RWPE2 (cell line): ENCODE data around the gene CEACAM19.
"Not testable (repeated sequence)": the region's sequence is repeated elsewhere in the genome, so short reads cannot be mapped to it uniquely, and the experiment has no call there.

Source experiments
- ATAC-seq: fragments of 200-7000 bp; cut with Tn5 transposase; 3 replicates; pipeline ENCODE4 v1.9.1; 2021; ENCODE audit warnings: low read depth
- DNase-seq: peaks from one replicate; pipeline ENCODE4 v3.0.0-alpha.2; 2020; ENCODE audit warnings: low spot score
- H3K27ac ChIP-seq: fragments of 450-650 bp; 2 replicates; pipeline ENCODE4 v1.5.1; 2017; ENCODE audit warnings: mild to moderate bottlenecking; ENCODE audit not compliant: poor library complexity, severe bottlenecking
- H3K27me3 ChIP-seq: fragments of 250-450 bp; sonication (Bioruptor Pico); 2 replicates; pipeline ENCODE4 v1.5.1; 2021; ENCODE audit warnings: mild to moderate bottlenecking, moderate library complexity; ENCODE audit not compliant: insufficient read depth, poor library complexity, severe bottlenecking
- H3K36me3 ChIP-seq: fragments of 250-450 bp; sonication (Bioruptor Pico); 2 replicates; pipeline ENCODE4 v1.5.1; 2020; ENCODE audit warnings: low read depth, mild to moderate bottlenecking, moderate library complexity
- H3K4me1 ChIP-seq: fragments of 250-450 bp; sonication (Bioruptor Pico); 2 replicates; pipeline ENCODE4 v1.5.1; 2021; ENCODE audit warnings: mild to moderate bottlenecking, moderate library complexity; ENCODE audit not compliant: insufficient read depth, poor library complexity, severe bottlenecking
- H3K4me3 ChIP-seq: fragments of 250-450 bp; sonication (Bioruptor Pico); 2 replicates; pipeline ENCODE4 v1.5.1; 2021; ENCODE audit warnings: mild to moderate bottlenecking, moderate library complexity; ENCODE audit not compliant: severe bottlenecking
- H3K9me3 ChIP-seq: fragments of 250-450 bp; sonication (Bioruptor Pico); 2 replicates; pipeline ENCODE4 v1.5.1; 2021; ENCODE audit warnings: mild to moderate bottlenecking, moderate library complexity; ENCODE audit not compliant: severe bottlenecking
- CTCF ChIP-seq: fragments of 450-650 bp; IDR thresholded peaks from one replicate; pipeline ENCODE4 v1.5.1; 2017; ENCODE audit warnings: mild to moderate bottlenecking, moderate library complexity; ENCODE audit not compliant: poor library complexity, severe bottlenecking

CEACAM19 gene

GRCh38 chr19:44719262-44719701 lies 48.0 kb downstream of the CEACAM19 start:
- no peak for TF ChIP-seq CTCF
- no peak overlapping the region for H3K27ac ChIP-seq
- H3K36me3 ChIP-seq = no peaks in the 10 kb centered on the region
- ATAC-seq (no peak), DNase-seq (no peak)
- peaks cover 10% of the 10 kb centered on the region for H3K4me1 ChIP-seq
- no peaks in the 10 kb centered on the region for H3K27me3 ChIP-seq
- peaks cover 2% of the 10 kb centered on the region for H3K9me3 ChIP-seq
- H3K4me3 ChIP-seq = no peak overlapping the region

GRCh38 chr19:44720396-44720795 lies 49.1 kb downstream of the CEACAM19 start:
- H3K4me3 ChIP-seq, H3K27ac ChIP-seq, H3K36me3 ChIP-seq, H3K9me3 ChIP-seq, H3K27me3 ChIP-seq, DNase-seq, ATAC-seq: not testable (repeated sequence)
- H3K4me1 ChIP-seq = peaks cover 16% of the 10 kb centered on the region

- H3K27ac ChIP-seq = no peak overlapping the region
- H3K27me3 ChIP-seq = no peaks in the 10 kb centered on the region
- H3K4me1 ChIP-seq = peaks cover 16% of the 10 kb centered on the region
- no peak for TF ChIP-seq CTCF
- H3K9me3 ChIP-seq = no peaks in the 10 kb centered on the region
- no peaks in the 10 kb centered on the region for H3K36me3 ChIP-seq
- no peak for ATAC-seq
- DNase-seq = no peak
- no peak overlapping the region for H3K4me3 ChIP-seq
Observed at GRCh38 chr19:44720945-44721344, 49.7 kb downstream of the CEACAM19 start.

GRCh38 chr19:44721369-44721768 lies 50.1 kb downstream of the CEACAM19 start:
- DNase-seq, H3K27me3 ChIP-seq, H3K27ac ChIP-seq, H3K4me3 ChIP-seq, ATAC-seq, H3K9me3 ChIP-seq, H3K36me3 ChIP-seq: not testable (repeated sequence)
- peaks cover 16% of the 10 kb centered on the region for H3K4me1 ChIP-seq

DNA sequence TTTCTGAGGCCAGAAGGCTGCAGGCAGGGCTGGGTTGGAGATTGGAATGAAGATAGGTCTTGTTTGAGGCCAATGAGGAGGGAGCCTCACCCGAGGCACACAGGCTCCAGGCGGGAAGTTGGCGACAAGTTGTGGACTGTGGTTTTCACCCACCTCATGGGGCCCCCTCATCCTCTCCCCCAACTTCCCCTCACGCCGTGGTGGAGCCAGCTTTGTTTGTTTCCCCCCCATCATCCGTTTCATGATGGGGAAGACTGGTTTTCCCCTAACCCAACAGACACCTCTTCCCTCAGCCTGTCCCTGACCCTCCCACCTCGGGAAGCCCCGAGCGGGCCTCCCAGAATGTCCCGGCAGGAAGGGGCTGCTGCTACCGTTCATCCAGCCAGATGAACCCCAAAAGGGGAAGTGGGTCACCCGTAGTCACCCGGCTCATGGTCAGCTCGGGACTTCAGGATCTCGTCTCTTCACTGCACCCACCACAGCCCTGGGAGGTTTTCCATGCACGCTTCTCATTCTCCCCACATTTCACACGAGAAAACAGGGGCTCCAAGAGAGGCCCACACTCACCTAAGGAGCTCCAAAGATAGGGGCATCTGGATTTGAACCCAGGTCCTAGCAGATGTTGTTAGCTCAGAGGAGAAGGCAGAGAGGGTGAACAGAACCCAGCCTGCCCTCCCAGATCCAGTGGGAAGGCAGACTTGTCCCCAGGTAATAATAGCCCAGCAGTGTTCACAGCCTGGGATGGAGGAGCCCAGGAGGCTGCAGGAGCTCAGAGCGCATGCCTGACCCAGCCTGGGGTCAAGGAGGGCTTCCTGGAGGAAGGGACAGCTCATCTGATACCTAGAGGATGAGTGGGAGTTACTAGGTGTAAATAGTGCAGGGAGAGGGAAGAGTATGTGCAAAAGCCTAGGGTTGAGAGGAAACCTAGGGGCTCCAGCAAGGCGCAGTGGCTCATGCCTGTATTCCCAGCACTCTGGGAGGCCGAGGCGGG lies 51.1 kb downstream of the CEACAM19 start:
- Histone ChIP-seq H3K9me3 (no peaks in the 10 kb centered on the region), H3K4me1 (peaks cover 16% of the 10 kb centered on the region), H3K4me3 (no peak overlapping the region), H3K27me3 (no peaks in the 10 kb centered on the region), H3K27ac (no peak overlapping the region), H3K36me3 (no peaks in the 10 kb centered on the region)
- ATAC-seq (no peak), DNase-seq (no peak)
- no peak for TF ChIP-seq CTCF
